ENCODE results near the gene OR10P1.

DNA sequence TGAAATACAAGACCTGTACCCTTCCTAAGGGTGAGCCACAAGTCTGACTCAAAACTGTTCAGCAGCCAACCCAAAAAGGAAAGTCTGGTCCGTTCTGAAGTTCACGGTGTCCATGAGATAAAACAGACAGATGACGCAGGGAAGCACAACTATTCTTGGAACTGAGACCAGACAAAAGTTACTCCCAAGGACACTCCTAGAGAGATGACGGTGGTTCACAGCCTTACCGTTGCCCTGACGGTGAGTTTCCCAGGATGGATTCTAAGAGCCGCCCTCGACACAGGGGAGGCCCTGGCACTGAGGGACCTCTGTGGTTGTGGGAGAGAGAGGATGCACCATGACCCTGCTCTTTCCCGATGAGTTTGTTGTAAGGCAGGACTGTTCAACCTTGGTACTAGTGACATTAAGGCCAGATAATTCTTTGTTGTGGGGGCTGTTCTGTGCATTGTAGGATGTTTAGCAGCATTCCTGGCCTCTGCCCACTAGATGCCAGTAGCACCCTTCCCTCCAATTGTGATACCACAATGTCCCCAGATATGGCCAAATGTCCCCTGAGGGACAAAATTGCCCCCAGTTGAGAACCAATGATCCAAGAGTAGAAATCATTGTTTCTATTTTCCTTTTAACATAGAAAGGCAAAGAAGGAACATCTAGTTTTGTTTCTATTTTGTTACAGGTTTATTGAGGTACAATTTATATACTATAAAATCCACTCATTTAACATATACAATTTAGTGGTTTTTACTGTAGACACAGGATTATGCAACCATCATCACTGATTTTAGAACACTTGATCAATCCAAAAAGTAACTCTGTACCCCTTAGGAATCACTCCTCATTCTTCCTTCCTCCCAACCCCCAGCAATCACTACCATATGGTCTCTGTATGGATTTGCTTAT, 23.0 kb downstream of the OR10P1 start:
- peak; percentile 36 to 38 (median 37) for TF ChIP-seq CTCF (IDR thresholded peaks at IDR 0.05)
- TF ChIP-seq POLR2A (IDR thresholded peaks at IDR 0.05) = no peak

Measured in testis (tissue), 2 donors.